Tibial nerve (tissue), 3 donors: Measurements from ENCODE around the gene HERC4.
"Not testable (repeated sequence)": the region's sequence is repeated elsewhere in the genome, so short reads cannot be mapped to it uniquely, and the experiment has no call there.

Experiments used
- CTCF ChIP-seq, 5 experiments: fragments of 200-600 bp in 3 of 5; fragments of 450-650 bp in 2 of 5; sonication (generic) in 3 of 5; IDR thresholded peaks; one replicate each; pipeline ENCODE4 v1.5.1; 2016 to 2019; ENCODE audit warnings: antibody characterized with exemption in 5 of 5, mild to moderate bottlenecking in 3 of 5, moderate library complexity in 2 of 5
- POLR2A ChIP-seq, 2 donors: fragments of 450-650 bp; IDR thresholded peaks; one replicate each; pipeline ENCODE4 v1.6.1; 2017; ENCODE audit warnings: antibody characterized with exemption in 2 of 2, mild to moderate bottlenecking in 2 of 2, moderate library complexity in 2 of 2

GRCh38 chr10:68076081-68076480 is 998 bp upstream of the HERC4 start:
- not testable (repeated sequence) for TF ChIP-seq CTCF, POLR2A (IDR thresholded peaks at IDR 0.05)
